HFF-Myc (cell line): ENCODE results near the gene SLC4A9.

Source experiments
- DNase-seq: peaks from one replicate; pipeline ENCODE4 v3.0.0-alpha.2; 2011; ENCODE audit warnings: low read depth; ENCODE audit errors: extremely low read depth
- H3K4me3 ChIP-seq: replicated peaks from 2 replicates; pipeline ENCODE4 v1.5.1; 2011; ENCODE audit warnings: low read depth, mild to moderate bottlenecking, control low read depth, low read length
- CTCF ChIP-seq: IDR thresholded peaks from 2 replicates; pipeline ENCODE4 v1.5.1; 2012; ENCODE audit warnings: mild to moderate bottlenecking, low read depth, low read length, control low read depth; ENCODE audit errors: missing control alignments

The SLC4A9 gene

GRCh38 chr5:140360681-140361479, 886 bp downstream of the SLC4A9 start:
- DNase-seq = no peak
- H3K4me3 ChIP-seq = no peak overlapping the region
- no peak for TF ChIP-seq CTCF

GRCh38 chr5:140361901-140362300, 1.9 kb downstream of the SLC4A9 start:
- DNase-seq = no peak

GRCh38 chr5:140362311-140362710, 2.3 kb downstream of the SLC4A9 start:
- DNase-seq = no peak
- TF ChIP-seq CTCF = no peak
- no peak overlapping the region for H3K4me3 ChIP-seq

More at GRCh38 chr5:140361901-140362300, 1.9 kb downstream of the SLC4A9 start:
- no peak overlapping the region for H3K4me3 ChIP-seq
- no peak for TF ChIP-seq CTCF

GRCh38 chr5:140362875-140363630, 3.1 kb downstream of the SLC4A9 start:
- peak overlapping the region; percentile 28 for H3K4me3 ChIP-seq
- TF ChIP-seq CTCF = peak; percentile 95
- DNase-seq = no peak

GRCh38 chr5:140363631-140364471, 3.9 kb downstream of the SLC4A9 start:
- DNase-seq = no peak
- no peak for TF ChIP-seq CTCF
- peak overlapping the region; percentile 28 for H3K4me3 ChIP-seq

GRCh38 chr5:140364472-140364765, 4.4 kb downstream of the SLC4A9 start:
- H3K4me3 ChIP-seq = no peak overlapping the region
- no peak for TF ChIP-seq CTCF
- no peak for DNase-seq
